ENCODE results near the gene KLHL17.
A peak's percentile ranks its signal among the peaks of the same experiment; 100 is the strongest.

KLHL17 gene

GRCh38 chr1:960363-961131, at the start of gene KLHL17:
KLHL17 (plus strand) TSS chr1:960584; CDS start chr1:960694, 110 bp downstream.
- DNase-seq (ENCODE audit: low spot score) = peak; percentile 88

GRCh38 chr1:910881-911721, 49.3 kb upstream of the KLHL17 start:
- peak; percentile 43 for DNase-seq (ENCODE audit: low spot score)

- DNase-seq (ENCODE audit: low spot score) = peak; percentile 40
Observed at GRCh38 chr1:911875-912739, 48.3 kb upstream of the KLHL17 start.

GRCh38 chr1:912740-913301, 47.6 kb upstream of the KLHL17 start:
- DNase-seq (ENCODE audit: low spot score) = peak; percentile 64

- peak; percentile 41 for DNase-seq (ENCODE audit: low spot score)
Observed at GRCh38 chr1:913491-914130, 46.8 kb upstream of the KLHL17 start.

- peak; percentile 32 for DNase-seq (ENCODE audit: low spot score)
Observed at GRCh38 chr1:914131-914890, 46.1 kb upstream of the KLHL17 start.

- DNase-seq (ENCODE audit: low spot score) = no peak
Observed at GRCh38 chr1:914891-915280, 45.5 kb upstream of the KLHL17 start.

- DNase-seq (ENCODE audit: low spot score) = peak; percentile 40
Observed at GRCh38 chr1:915295-916172, 44.9 kb upstream of the KLHL17 start.

GRCh38 chr1:916173-917075, 44.0 kb upstream of the KLHL17 start:
- peak; percentile 42 for DNase-seq (ENCODE audit: low spot score)

- DNase-seq (ENCODE audit: low spot score) = no peak
Observed at GRCh38 chr1:917076-917459, 43.3 kb upstream of the KLHL17 start.

GRCh38 chr1:917466-918091, 42.8 kb upstream of the KLHL17 start:
- DNase-seq (ENCODE audit: low spot score) = no peak

- DNase-seq (ENCODE audit: low spot score) = no peak
Observed at GRCh38 chr1:918353-918752, 42.0 kb upstream of the KLHL17 start.

GRCh38 chr1:918843-919242, 41.5 kb upstream of the KLHL17 start:
- no peak for DNase-seq (ENCODE audit: low spot score)

- DNase-seq (ENCODE audit: low spot score) = no peak
Observed at GRCh38 chr1:919271-919872, 41.0 kb upstream of the KLHL17 start.

GRCh38 chr1:920010-920409, 40.4 kb upstream of the KLHL17 start:
- no peak for DNase-seq (ENCODE audit: low spot score)

GRCh38 chr1:920521-920920, 39.9 kb upstream of the KLHL17 start:
- DNase-seq (ENCODE audit: low spot score) = no peak

GRCh38 chr1:921011-921837, 39.2 kb upstream of the KLHL17 start:
- DNase-seq (ENCODE audit: low spot score) = peak; percentile 89

Data from ecto neural progenitor cell (in vitro differentiated cells).